ENCODE results near the gene RETREG1. TPM values are rescaled to one million over a fixed set of nuclear protein-coding genes. Genes with fewer than 3 reads are reported as not detected.

Gene RETREG1
- total RNA-seq, 1 donor from 2014 or later: 11.6 TPM

DNA sequence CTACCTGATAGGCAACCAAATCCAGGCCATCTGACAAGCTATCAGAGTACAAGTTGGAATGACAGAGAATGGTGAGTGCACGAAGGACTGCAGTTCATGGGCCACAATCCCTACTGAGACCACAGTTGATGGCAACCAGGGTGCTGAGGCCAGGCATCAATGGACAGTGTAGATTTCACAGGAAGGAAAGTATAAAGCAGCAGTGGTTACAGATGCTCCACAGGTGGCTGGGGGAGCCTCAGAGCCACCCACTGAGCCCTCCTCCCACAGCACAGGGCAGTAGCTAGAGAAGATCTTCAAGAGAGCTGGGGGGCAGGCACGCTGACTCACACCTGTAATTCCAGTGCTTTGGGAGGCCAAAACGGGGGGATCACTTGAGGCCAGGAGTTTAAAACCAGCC is 49.4 kb downstream of the RETREG1 start:
- no peaks in the 10 kb centered on the region for H3K4me1 Mint-ChIP-seq (ENCODE audit: unreplicated experiment)
- H3K9me3 Mint-ChIP-seq: peaks cover 13% of the 10 kb centered on the region
- no peak overlapping the region for H3K4me3 Mint-ChIP-seq
- no peaks in the 10 kb centered on the region for H3K27me3 Mint-ChIP-seq
- no peak overlapping the region for H3K27ac Mint-ChIP-seq
- TF ChIP-seq, protein P1, sequence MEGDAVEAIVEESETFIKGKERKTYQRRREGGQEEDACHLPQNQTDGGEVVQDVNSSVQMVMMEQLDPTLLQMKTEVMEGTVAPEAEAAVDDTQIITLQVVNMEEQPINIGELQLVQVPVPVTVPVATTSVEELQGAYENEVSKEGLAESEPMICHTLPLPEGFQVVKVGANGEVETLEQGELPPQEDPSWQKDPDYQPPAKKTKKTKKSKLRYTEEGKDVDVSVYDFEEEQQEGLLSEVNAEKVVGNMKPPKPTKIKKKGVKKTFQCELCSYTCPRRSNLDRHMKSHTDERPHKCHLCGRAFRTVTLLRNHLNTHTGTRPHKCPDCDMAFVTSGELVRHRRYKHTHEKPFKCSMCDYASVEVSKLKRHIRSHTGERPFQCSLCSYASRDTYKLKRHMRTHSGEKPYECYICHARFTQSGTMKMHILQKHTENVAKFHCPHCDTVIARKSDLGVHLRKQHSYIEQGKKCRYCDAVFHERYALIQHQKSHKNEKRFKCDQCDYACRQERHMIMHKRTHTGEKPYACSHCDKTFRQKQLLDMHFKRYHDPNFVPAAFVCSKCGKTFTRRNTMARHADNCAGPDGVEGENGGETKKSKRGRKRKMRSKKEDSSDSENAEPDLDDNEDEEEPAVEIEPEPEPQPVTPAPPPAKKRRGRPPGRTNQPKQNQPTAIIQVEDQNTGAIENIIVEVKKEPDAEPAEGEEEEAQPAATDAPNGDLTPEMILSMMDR (conservative IDR thresholded peaks at IDR 0.05): no peak
- H3K36me3 Mint-ChIP-seq: no peaks in the 10 kb centered on the region
- DNase-seq (ENCODE audit: extremely low spot score, unreplicated experiment): no peak

DNA sequence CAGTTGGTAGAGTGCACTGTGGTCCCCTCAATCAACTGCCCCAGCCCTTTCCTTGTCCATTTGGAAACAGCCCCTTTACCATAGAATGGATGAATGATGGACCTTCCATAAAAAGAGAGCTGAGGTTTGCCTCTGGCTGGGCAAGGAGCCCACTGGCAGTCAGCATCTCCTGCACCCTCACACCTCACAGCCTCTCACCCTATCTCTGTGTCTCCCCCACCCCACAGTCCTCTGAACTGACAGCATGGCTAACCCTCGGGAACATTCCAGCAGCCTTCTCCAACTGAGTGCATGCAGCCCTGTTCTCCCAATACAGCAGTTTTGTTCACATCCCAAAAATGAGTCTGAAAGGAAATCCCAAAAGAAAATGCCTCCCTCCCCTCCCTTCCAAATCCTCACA is 51.7 kb downstream of the RETREG1 start:
- H3K27me3 Mint-ChIP-seq: no peaks in the 10 kb centered on the region
- H3K9me3 Mint-ChIP-seq: peaks cover 13% of the 10 kb centered on the region
- DNase-seq (ENCODE audit: extremely low spot score, unreplicated experiment): no peak
- H3K27ac Mint-ChIP-seq: no peak overlapping the region
- H3K36me3 Mint-ChIP-seq: no peaks in the 10 kb centered on the region
- TF ChIP-seq, protein P1 (conservative IDR thresholded peaks at IDR 0.05): no peak
- H3K4me3 Mint-ChIP-seq: no peak overlapping the region
- H3K4me1 Mint-ChIP-seq (ENCODE audit: unreplicated experiment): no peaks in the 10 kb centered on the region

DNA sequence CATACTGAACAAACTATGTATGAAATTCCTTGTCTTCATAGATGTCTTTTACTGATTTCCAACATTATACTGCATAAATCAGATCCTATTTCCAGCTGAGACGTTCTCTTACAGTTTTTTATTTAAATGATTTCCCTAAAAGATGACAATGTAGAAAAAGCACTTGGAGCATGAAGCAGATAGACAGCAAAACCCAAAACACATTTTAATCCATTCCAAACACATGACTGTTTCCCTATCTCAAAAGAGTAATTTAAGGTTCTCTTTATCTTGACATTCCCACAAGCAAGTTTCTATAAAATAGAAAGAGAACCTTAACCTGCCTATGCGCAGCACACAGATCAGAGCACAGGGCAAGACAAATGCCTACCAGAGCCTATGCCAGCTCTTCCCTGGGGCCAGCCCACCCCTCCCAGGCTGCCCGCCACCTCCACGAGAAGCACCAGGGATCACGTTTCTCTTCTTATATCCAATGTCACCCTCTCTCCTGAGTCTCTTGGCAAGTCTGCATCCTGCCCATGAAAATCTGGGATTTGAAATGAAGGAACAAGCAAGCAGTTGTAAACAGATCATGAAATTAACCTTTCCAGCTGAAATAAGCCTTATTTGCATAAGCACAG is 52.4 kb downstream of the RETREG1 start:
- no peak overlapping the region for H3K27ac Mint-ChIP-seq
- no peaks in the 10 kb centered on the region for H3K4me1 Mint-ChIP-seq (ENCODE audit: unreplicated experiment)
- no peak overlapping the region for H3K4me3 Mint-ChIP-seq
- TF ChIP-seq, protein P1 (conservative IDR thresholded peaks at IDR 0.05): no peak
- no peaks in the 10 kb centered on the region for H3K36me3 Mint-ChIP-seq
- no peaks in the 10 kb centered on the region for H3K27me3 Mint-ChIP-seq
- no peak for DNase-seq (ENCODE audit: extremely low spot score, unreplicated experiment)
- peaks cover 9% of the 10 kb centered on the region for H3K9me3 Mint-ChIP-seq

DNA sequence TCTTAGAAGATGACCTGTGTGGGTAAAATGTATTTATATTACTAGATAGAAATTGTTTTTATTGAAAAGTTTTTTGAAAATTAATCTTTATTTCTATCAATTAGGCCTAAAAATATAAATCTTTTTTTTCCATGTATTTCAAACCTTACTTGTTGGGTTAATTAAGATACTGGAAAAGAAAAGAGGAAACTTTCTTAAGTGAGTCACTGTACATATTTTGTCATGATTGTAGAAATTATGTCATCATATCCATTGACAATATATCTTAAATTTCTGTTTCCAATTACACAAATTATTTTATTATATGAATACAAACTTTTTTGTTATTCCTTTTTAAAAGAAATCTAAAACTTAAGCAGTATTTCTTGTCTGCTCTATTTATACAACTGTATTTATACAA is 53.1 kb downstream of the RETREG1 start:
- no peaks in the 10 kb centered on the region for H3K27me3 Mint-ChIP-seq
- H3K27ac Mint-ChIP-seq: no peak overlapping the region
- H3K4me3 Mint-ChIP-seq: no peak overlapping the region

DNA sequence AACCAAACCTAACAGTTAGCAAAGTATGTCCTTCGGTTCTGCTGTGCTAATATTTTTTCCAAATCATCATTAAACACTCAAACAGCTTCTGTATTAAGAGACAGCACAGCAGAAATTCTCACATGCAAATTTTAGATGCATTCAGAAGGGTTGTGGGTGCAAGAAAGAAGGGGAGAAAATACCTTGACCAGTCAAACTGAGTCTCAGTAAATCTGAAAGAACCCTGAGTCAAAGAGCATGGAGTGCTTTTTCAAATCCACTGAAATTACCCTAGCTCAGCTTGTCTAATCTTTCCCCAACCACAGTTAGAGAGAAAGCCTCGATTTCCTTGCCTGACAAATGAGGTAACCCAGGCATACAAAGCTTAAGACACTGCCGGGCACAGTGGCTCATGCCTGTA is 55.1 kb downstream of the RETREG1 start:
- no peaks in the 10 kb centered on the region for H3K4me1 Mint-ChIP-seq (ENCODE audit: unreplicated experiment)

More for the DNA sequence above, 53.1 kb downstream of the RETREG1 start:
- H3K36me3 Mint-ChIP-seq: no peaks in the 10 kb centered on the region
- TF ChIP-seq, protein P1 (conservative IDR thresholded peaks at IDR 0.05): no peak
- no peaks in the 10 kb centered on the region for H3K4me1 Mint-ChIP-seq (ENCODE audit: unreplicated experiment)
- no peak for DNase-seq (ENCODE audit: extremely low spot score, unreplicated experiment)
- peaks cover 9% of the 10 kb centered on the region for H3K9me3 Mint-ChIP-seq

More for the DNA sequence above, 55.1 kb downstream of the RETREG1 start:
- Mint-ChIP-seq H3K4me3 (no peak overlapping the region), H3K27me3 (no peaks in the 10 kb centered on the region), H3K36me3 (no peaks in the 10 kb centered on the region), H3K9me3 (no peaks in the 10 kb centered on the region), H3K27ac (no peak overlapping the region)
- TF ChIP-seq, protein P1 (conservative IDR thresholded peaks at IDR 0.05): no peak
- DNase-seq (ENCODE audit: extremely low spot score, unreplicated experiment): no peak
